HCT116 (cell line): ENCODE data around the gene CACNA1G.

Experiments
- CEBPB ChIP-seq: IDR thresholded peaks from 2 replicates; pipeline ENCODE4 v1.6.1; 2012; ENCODE audit warnings: low read depth
- POLR2AphosphoS5 ChIP-seq: IDR thresholded peaks from 2 replicates; pipeline ENCODE4 v1.6.1; 2011; ENCODE audit warnings: mild to moderate bottlenecking, low read depth, low read length, moderate library complexity

DNA sequence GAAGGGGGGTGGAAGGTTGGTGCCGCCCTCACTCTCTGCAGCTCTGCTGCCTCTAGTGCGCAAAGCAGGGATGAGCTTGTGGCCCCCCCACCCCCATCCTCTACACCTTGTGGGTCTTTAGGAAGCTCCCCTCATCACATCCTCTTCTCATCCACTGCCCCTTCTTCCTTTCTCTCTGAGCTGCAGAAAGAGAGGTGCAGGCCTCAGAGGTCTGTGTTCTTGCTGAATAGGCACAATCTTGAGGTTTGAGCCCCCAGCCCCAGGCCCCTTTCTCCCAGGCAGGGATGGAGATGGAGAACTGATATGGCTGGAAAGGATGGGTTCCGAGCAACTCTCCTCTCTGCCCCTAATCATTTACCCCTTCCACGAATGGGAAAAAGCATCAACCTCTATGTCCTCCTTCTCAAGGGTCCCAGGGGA, 2.6 kb downstream of the CACNA1G start:
- no peak for TF ChIP-seq CEBPB
- TF ChIP-seq POLR2AphosphoS5 = no peak
